Epithelial cell of proximal tubule (primary cell): ENCODE results near the gene CFC1B. TPM values are rescaled to one million over a fixed set of nuclear protein-coding genes. Genes with fewer than 3 reads are reported as not detected.
"Not testable (repeated sequence)": the region's sequence is repeated elsewhere in the genome, so short reads cannot be mapped to it uniquely, and the experiment has no call there.

ENCODE experiments used
- DNase-seq: peaks from one replicate; pipeline ENCODE4 v3.0.0-alpha.2; 2011; ENCODE audit warnings: low read depth
- H3K4me3 ChIP-seq: 2 replicates; pipeline ENCODE4 v1.5.1; 2011; ENCODE audit warnings: low read depth, mild to moderate bottlenecking, low read length
- total RNA-seq: library from RNA; depleted of rRNA; stranded (reverse); fragments of >200 nt; gene quantifications from 2 replicates; pipeline ENCODE4 v1.2.3, GENCODE V29; 2015

The CFC1B gene
- total RNA-seq, 1 donor from 2014 or later = not detected

DNA sequence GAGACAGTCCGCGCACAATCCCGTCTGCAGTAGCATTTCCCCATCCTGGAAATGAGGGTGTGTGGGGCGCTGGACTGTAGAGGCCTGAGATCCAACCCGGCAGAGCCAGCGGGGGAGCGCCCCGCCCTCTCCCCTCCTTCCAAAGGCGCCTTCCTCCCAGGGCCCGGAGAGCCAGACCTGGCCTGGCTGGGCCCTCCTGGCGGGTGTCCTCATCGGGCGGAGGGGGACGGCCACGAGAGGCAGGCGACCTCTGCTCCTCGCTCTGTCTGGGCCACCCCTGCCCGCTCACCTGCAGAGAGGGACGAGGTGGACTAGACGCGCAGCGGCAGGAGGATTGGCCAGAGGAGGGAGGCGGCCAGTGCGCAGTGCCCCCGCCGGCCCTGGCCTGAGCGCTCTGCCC, 28.5 kb downstream of the CFC1B start:
- not testable (repeated sequence) for DNase-seq, H3K4me3 ChIP-seq

- DNase-seq, H3K4me3 ChIP-seq: not testable (repeated sequence)
Measured at GRCh38 chr2:130554178-130554577, 33.2 kb downstream of the CFC1B start.

DNA sequence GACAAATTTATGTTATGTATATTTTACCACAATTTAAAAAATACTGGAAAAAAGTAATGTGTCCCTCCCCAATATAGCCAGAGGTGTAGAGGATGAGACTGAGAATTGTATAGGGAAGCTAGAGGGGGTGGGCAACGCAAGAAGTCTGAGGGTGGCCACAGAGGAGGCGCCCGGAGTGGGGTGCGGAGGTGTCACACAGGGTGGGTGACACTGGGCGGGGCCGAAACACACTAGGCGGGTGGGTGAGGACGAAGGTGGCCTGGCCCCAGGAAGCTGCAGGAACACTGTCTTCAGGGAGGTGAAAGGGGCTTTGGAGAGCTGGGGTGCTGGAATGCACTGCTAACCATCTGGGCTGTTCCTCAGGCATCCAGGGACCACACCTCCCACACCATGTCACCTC, 35.4 kb downstream of the CFC1B start:
- DNase-seq, H3K4me3 ChIP-seq: not testable (repeated sequence)

- DNase-seq = not testable (repeated sequence)
Measured at GRCh38 chr2:130566165-130566564, 45.1 kb downstream of the CFC1B start.

DNA sequence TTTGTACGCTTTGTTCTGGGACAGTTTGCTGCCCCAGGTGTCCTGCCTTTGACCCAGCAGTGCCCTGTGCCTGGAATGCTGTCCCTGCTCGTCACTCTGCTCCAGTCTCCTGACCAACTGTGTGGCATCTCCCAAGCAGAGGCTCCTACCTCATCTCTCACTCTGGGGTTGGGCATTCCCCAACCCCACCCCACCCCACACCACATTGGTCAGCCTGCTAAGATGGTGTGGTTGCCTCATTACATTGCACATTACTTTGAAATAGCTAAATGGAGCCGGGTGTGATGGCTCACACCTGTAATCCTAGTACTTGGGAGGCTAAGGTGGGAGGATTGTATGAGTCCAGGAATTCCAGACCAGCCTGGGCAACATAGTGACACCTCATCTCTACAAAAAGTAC, 50.9 kb downstream of the CFC1B start:
- not testable (repeated sequence) for H3K4me3 ChIP-seq, DNase-seq

More at GRCh38 chr2:130566165-130566564, 45.1 kb downstream of the CFC1B start:
- not testable (repeated sequence) for H3K4me3 ChIP-seq

GRCh38 chr2:130574230-130574629, 53.2 kb downstream of the CFC1B start:
- H3K4me3 ChIP-seq, DNase-seq: not testable (repeated sequence)

GRCh38 chr2:130576209-130576784, 55.3 kb downstream of the CFC1B start:
- not testable (repeated sequence) for H3K4me3 ChIP-seq

DNA sequence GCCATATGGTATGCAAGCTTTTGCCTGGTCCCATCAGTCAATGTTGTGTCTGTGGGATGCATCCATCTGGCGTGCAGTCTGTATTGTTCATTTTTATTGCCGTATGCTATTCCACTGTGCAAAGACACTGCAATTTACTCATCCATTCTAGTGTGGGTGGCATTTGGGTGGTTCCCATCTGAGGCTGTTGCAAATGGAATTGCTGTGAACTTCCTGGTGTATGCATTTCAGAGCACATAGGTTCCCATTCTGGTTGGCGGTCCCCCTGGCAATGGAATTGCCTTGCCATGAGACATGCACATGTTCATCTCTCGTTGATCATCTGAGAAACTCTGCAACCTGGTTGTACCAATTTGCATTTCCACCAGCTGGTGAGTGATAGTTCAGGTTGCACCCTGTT, 56.5 kb downstream of the CFC1B start:
- not testable (repeated sequence) for DNase-seq, H3K4me3 ChIP-seq

More at GRCh38 chr2:130576209-130576784, 55.3 kb downstream of the CFC1B start:
- not testable (repeated sequence) for DNase-seq

Other genes starting within 250 kb of the CFC1B start
- gene IMP4, start 178.3 kb upstream of the CFC1B start, total RNA-seq = 134 and 219 TPM in 2 replicates
- 18.7 and 23.8 TPM in 2 replicates for gene PTPN18, start 165.2 kb upstream of the CFC1B start, total RNA-seq
- gene POTEI, start 11.9 kb upstream of the CFC1B start, total RNA-seq = not detected in 2 replicates
- gene CFC1, start 78.4 kb downstream of the CFC1B start, total RNA-seq = not detected in 2 replicates
- gene POTEJ, start 90.2 kb downstream of the CFC1B start, total RNA-seq = not detected in 2 replicates
- not detected in 2 replicates for gene GPR148, start 207.8 kb downstream of the CFC1B start, total RNA-seq
- gene AMER3, start 234.3 kb downstream of the CFC1B start, total RNA-seq = not detected in 2 replicates